SJSA1 (cell line): ENCODE measurements around the gene PASK. TPM values are rescaled to one million over a fixed set of nuclear protein-coding genes. Genes with fewer than 3 reads are reported as not detected.

ENCODE experiments used
- DNase-seq, 2 experiments: peaks; one replicate each; pipeline ENCODE4 v3.0.0-alpha.2; 2015 to 2020; ENCODE audit warnings: low spot score in 2 of 2, low read depth in 1 of 2
- H3K27ac ChIP-seq: fragments of 250-450 bp; sonication (Bioruptor Pico); 2 replicates; pipeline ENCODE4 v1.5.1; 2020; ENCODE audit warnings: mild to moderate bottlenecking, moderate library complexity
- H3K27me3 ChIP-seq: fragments of 250-450 bp; sonication (Bioruptor Pico); replicated peaks from 2 replicates; pipeline ENCODE4 v1.5.1; 2020; ENCODE audit warnings: mild to moderate bottlenecking, moderate library complexity
- H3K36me3 ChIP-seq: fragments of 250-450 bp; sonication (Bioruptor Pico); 2 replicates; pipeline ENCODE4 v1.5.1; 2020; ENCODE audit warnings: mild to moderate bottlenecking
- H3K4me1 ChIP-seq: fragments of 250-450 bp; sonication (Bioruptor Pico); replicated peaks from 2 replicates; pipeline ENCODE4 v1.6.1; 2021; ENCODE audit warnings: mild to moderate bottlenecking
- H3K4me3 ChIP-seq: fragments of 250-450 bp; sonication (Bioruptor Pico); 2 replicates; pipeline ENCODE4 v1.5.1; 2020; ENCODE audit warnings: mild to moderate bottlenecking
- H3K9me3 ChIP-seq: fragments of 250-450 bp; sonication (Bioruptor Pico); replicated peaks from 2 replicates; pipeline ENCODE4 v1.5.1; 2020; ENCODE audit warnings: mild to moderate bottlenecking
- total RNA-seq: library from RNA; depleted of rRNA; stranded (reverse); fragments of >200 nt; shearing (Covaris generic); gene quantifications from 2 replicates; pipeline ENCODE4 v1.2.3, GENCODE V29; 2014

The PASK gene
- total RNA-seq, 1 experiment from 2014 or later: 14.1 TPM

DNA sequence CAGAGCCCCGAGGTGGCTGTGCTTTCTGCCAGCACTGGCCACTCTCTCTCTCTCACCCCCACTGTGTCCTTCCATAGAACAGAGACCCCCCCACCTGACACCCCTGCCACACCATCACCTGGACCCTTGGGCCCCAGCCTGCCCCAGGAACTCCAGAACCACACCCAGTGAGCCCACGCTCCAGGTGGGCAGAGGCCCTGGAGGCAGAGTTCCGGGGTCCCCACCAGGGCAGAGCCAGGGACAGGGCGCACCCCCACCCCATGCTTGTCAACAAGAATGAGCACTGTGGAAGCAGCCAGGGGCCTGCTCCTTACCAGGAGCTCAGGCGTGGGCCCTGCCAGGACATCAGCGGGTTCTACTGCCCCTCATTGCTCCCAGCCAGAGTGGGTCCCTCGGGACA is 14.6 kb downstream of the PASK start:
- Histone ChIP-seq H3K4me1 (peaks cover 32% of the 10 kb centered on the region), H3K27ac (no peak overlapping the region), H3K27me3 (no peaks in the 10 kb centered on the region), H3K36me3 (peaks cover 57% of the 10 kb centered on the region), H3K9me3 (no peaks in the 10 kb centered on the region), H3K4me3 (no peak overlapping the region)
- no peak for DNase-seq

DNA sequence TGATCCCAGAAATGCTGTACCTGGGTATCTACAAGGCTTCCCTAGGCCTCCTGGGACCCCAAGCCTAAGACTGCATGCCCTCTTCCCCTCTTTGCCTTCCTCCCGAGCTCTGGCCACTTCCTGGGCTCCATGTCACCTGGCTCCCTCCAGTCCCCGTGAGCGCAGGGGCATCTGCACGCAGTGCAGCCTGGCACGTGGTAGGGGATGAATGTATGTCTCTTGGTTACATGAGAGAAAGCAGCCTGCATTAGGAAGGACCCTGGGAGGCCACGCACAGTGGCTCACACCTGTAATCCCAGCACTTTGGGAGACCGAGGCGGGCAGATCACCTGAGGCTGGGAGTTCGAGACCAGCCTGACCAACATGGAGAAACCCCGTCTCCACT is 15.8 kb downstream of the PASK start:
- no peak overlapping the region for H3K4me3 ChIP-seq
- no peak for DNase-seq
- H3K4me1 ChIP-seq: peaks cover 19% of the 10 kb centered on the region
- H3K36me3 ChIP-seq: peaks cover 54% of the 10 kb centered on the region
- no peaks in the 10 kb centered on the region for H3K27me3 ChIP-seq
- H3K27ac ChIP-seq: no peak overlapping the region
- no peaks in the 10 kb centered on the region for H3K9me3 ChIP-seq

DNA sequence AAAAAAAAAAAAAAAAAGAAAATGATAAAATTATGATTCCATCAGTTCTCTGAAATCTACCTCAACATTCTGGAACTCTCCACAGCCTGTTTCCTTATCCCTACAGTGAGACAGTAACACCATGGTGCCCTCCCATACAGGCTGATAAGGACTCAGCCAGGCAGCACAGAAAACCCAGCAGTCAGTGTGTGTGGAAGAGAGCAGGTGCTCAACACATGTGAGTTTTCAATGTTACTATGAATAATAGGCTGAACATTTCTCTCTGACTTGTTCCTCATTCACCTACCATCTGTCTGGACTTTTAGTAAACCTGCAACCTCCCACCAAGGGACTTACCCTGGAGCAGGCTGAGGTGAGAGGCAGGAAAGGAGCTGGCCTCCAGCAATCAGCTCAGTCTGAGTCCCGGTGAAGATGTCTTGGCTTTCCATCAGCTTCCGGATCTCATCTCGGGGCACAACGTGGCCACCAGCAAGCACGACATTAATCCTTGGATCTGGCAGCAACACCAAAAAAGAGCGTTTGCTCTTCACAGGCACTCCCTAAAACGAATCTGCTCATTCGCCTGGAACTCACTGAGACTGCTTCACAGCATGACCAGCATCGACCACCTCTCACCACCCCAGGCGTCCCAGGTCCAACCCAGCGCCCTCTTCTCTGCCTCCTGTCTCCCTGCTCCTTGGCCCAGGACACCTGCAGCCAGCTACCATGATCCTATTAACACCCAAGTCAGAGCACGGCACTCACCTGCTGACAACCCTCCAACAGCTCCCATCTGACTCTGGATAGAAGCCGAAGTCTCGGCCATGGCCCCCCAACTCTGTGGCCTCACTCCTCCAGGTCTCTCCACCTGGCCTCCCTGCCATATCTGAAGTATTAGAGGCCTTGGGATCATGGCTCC is 16.5 kb downstream of the PASK start:
- peaks cover 13% of the 10 kb centered on the region for H3K4me1 ChIP-seq
- H3K9me3 ChIP-seq: no peaks in the 10 kb centered on the region
- H3K4me3 ChIP-seq: no peak overlapping the region
- peaks cover 48% of the 10 kb centered on the region for H3K36me3 ChIP-seq
- DNase-seq: no peak
- no peaks in the 10 kb centered on the region for H3K27me3 ChIP-seq
- no peak overlapping the region for H3K27ac ChIP-seq

DNA sequence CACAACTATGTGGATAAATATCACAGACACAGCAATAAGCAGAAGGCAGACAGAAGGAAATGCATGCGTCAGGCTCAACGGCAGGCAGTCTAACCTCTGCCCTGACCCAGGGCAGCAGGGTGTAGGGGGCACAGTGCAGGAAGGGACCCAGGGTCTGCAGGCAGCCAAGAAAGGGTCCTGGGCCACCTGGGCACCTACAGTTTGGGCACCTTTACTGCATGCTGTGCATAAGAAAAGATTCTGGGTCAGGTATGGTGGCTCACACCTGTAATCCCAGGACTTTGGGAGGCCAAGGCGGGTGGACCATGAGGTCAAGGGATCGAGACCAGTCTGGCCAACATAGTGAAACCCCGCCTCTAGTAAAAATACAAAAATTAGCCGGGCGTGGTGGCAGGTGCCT is 17.7 kb downstream of the PASK start:
- Histone ChIP-seq H3K4me3 (no peak overlapping the region), H3K9me3 (no peaks in the 10 kb centered on the region), H3K36me3 (peaks cover 49% of the 10 kb centered on the region), H3K27me3 (no peaks in the 10 kb centered on the region), H3K4me1 (no peaks in the 10 kb centered on the region; the same call in 1 of the 2 replicates), H3K27ac (no peak overlapping the region)
- no peak for DNase-seq

DNA sequence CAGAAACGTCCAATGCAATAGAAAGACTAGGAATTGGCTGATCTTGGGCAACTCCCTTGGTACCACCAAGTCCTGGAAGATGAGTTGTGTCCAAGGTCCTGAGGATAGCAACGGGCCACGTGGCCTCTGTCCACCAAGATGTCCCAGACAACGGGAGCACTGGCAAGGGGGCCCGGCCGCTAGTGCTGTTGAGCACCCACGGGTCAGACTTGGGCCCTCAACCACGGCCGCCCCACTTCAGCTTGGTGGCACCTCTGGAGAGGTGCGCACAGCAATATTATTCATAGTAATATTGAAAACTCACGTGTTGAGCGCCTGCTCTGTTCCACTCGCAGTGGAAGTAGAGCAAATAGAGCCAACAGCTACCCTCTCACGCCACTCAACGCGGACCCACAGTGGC is 19.0 kb downstream of the PASK start:
- H3K9me3 ChIP-seq: no peaks in the 10 kb centered on the region
- no peaks in the 10 kb centered on the region for H3K4me1 ChIP-seq
- DNase-seq: peak in 1 of 2 experiments; percentile 37
- H3K4me3 ChIP-seq: no peak overlapping the region
- no peak overlapping the region for H3K27ac ChIP-seq
- H3K27me3 ChIP-seq: no peaks in the 10 kb centered on the region
- peaks cover 47% of the 10 kb centered on the region for H3K36me3 ChIP-seq

DNA sequence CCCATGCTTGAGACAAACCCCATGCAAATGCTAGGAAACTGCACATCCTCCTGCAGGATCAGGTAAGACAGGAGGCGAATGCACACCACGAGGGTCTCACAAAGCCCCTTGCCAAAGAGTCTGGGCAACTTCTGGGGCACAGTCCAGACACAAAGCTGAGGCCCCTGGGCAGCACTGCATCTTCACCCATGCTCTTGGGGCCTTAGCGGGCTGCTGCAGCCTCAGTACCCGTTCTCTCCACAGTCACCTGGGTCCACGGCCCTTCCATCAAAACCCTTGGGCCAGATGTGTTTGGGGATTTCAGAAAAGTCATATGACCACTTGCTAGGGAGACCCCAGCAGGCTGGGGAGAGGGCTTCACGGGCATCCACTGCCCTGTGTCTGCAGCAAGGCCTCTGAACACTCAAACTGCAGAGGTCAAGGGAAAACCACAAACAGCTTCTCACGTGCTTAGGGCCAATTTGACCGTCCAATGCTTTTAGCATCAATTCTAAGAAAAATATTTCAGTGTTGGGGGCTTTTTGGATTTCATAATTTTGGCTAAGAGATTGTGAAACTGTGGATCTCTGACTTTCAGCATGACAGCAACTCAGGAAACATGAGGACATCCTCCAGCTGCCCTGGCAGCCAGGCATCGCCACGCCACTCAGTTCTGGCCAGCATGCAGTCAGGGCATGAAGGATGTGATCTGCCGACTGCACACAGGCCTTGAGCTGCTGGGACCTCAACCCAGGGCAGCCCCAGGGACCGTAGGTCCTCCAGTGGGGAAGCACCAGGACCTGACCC is 20.0 kb downstream of the PASK start:
- Histone ChIP-seq H3K27me3 (no peaks in the 10 kb centered on the region), H3K36me3 (peaks cover 42% of the 10 kb centered on the region), H3K4me3 (no peak overlapping the region), H3K27ac (no peak overlapping the region), H3K4me1 (no peaks in the 10 kb centered on the region), H3K9me3 (no peaks in the 10 kb centered on the region)
- peak in 1 of 2 experiments; percentile 33 for DNase-seq

DNA sequence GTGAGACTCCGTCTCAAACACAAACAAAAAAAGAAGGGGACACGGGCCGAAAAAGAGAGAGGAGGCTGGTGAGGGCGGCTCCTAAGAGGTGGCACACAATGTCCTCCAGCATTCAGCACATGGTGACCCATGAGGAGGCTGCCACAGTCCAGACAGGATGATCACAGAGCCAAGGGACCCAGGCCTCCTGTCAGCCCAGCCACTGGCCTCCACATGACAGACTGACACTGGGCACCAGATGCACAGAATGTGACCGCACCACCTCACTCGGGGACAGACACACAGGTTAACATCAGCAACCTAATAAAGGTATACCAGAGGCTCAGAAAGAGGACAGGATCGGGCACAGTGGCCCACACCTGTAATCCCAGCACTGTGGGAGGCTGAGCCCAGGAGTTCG is 21.0 kb downstream of the PASK start:
- Histone ChIP-seq H3K4me1 (no peaks in the 10 kb centered on the region), H3K4me3 (no peak overlapping the region), H3K9me3 (no peaks in the 10 kb centered on the region), H3K27me3 (no peaks in the 10 kb centered on the region), H3K27ac (no peak overlapping the region), H3K36me3 (peaks cover 49% of the 10 kb centered on the region)
- DNase-seq: no peak

DNA sequence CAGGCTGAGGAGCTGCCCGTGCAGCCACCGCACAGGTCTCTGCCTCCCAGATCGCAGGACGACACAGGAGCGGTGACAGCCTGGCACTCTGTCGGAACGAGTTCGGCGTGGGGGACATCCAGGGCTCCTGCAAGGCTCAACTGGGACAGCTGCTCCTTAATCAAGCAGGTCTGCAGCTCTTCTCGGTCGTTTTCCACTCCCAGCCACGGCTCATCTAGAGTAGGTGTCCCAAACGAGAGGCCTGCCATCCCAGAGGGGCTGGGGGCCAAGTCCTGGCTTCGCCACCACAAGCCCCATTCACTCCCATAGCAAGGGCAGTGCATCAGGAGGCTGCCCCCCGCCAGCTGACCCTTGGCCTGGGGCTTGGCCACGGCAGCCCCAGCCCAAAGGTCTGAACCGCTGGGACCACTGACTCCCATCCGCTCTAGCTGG is 22.5 kb downstream of the PASK start:
- H3K4me1 ChIP-seq: no peaks in the 10 kb centered on the region
- no peak for DNase-seq
- H3K27me3 ChIP-seq: no peaks in the 10 kb centered on the region
- no peak overlapping the region for H3K4me3 ChIP-seq
- peaks cover 53% of the 10 kb centered on the region for H3K36me3 ChIP-seq
- no peak overlapping the region for H3K27ac ChIP-seq
- no peaks in the 10 kb centered on the region for H3K9me3 ChIP-seq

DNA sequence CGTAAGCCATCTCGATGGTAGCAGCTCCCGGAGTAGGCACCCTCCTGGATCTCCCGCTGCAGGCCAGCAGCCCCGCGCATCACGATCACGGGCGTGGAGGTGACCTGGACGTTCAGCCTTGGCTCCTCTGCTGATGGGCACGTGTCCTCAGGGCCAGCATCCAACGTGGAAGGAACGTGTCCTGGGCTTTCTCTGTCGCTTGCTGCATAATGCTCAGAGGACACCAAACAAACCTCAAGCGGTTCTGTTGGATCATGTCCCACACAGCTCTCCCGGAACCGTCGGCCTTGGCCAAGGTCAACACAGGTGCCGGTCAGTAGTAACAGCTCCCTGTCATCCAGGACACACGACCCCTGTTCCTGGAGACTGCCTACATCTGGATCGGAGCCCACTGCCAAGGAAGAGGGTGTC is 23.1 kb downstream of the PASK start:
- no peak for DNase-seq
- no peaks in the 10 kb centered on the region for H3K4me1 ChIP-seq
- H3K9me3 ChIP-seq: no peaks in the 10 kb centered on the region
- H3K27ac ChIP-seq: no peak overlapping the region
- H3K4me3 ChIP-seq: no peak overlapping the region
- peaks cover 55% of the 10 kb centered on the region for H3K36me3 ChIP-seq
- H3K27me3 ChIP-seq: no peaks in the 10 kb centered on the region

DNA sequence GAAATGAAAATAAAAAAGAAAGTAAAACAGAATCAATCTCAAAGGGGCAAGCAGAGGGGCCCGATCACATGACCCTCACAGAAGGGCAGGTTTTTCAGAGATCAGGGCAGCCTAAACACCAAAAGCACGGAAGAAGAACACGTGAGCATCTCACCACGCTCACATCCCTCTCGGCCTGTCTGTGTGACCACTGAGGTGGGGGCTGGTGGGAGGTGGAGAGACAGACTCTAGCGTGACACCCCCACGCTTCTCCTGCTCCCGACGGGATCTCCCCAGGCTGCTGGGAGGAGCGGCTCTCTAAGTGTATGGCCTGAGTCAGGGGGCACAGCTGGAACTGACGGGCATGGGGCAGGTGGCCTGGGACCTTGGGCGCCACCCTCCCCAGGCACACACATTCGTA is 23.6 kb downstream of the PASK start:
- no peak for DNase-seq
- Histone ChIP-seq H3K4me3 (no peak overlapping the region), H3K27me3 (no peaks in the 10 kb centered on the region), H3K36me3 (peaks cover 61% of the 10 kb centered on the region), H3K27ac (no peak overlapping the region), H3K4me1 (no peaks in the 10 kb centered on the region), H3K9me3 (no peaks in the 10 kb centered on the region)

DNA sequence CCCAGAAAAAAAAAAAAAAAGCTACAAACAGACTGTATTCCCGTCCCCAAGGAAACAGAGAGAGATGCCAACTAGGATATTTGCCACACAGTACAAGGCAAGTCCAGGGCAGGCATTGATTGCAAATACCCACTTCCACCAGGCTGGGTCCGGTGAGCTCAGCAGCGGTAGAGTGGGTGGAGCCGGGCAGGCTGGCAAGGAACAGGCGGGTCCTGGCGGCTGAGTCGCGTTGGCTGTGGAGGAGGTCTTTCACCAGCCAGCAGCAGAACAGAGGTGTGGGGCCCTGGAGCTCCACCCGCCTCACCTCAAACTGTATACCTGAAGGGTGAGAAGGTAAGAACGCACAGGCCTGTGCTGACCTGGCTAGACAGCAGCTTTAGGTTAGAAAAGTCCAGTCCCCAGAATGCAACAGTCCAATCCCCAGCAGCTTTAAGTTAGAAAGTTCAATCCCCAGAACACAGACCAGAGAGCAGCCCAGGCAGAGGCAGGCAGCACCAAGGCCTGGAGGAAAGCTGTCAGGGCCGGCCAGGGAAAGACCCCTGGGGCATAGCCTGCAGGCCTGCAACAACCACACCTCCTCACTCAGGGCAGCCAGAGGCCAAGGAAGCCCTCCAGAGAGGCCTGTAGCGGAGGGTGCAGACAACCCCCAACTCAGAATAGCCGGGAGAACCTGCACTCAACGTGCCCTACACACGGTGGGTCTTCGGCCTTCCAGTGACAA is 25.3 kb downstream of the PASK start:
- Histone ChIP-seq H3K4me1 (no peaks in the 10 kb centered on the region), H3K27me3 (no peaks in the 10 kb centered on the region), H3K9me3 (no peaks in the 10 kb centered on the region), H3K36me3 (peaks cover 60% of the 10 kb centered on the region), H3K4me3 (no peak overlapping the region), H3K27ac (no peak overlapping the region)
- no peak for DNase-seq

DNA sequence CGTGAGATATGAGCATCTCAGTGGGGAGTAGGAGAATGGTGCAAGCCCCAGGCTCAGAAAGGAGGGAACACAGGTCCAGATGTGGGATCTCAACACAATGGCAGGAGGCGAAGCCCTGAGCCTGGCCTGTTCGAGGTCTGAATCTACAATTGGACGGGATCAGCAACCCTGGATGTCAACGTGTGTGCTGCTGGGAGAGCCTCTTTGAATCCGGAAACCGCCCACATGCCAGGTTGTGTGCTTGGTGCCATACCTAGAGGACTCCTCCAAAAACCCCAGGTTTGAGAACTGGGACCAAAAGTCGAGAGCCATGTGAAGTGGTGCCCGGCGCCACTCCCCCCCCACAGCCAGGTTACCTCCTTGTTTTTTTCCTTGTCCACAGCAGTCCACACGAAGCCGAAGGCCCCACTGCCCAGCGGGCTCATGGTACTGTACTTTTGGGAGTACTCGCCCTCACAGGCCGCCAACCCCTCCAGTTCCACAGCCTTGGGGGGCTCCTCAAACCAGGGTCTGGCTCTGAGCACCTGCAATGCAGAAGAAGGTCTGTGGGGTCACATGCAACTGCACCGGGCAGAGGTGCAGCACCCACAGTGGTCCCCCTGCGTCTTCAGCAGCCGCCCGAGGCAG is 26.8 kb downstream of the PASK start:
- no peaks in the 10 kb centered on the region for H3K9me3 ChIP-seq
- no peak overlapping the region for H3K27ac ChIP-seq
- no peak for DNase-seq
- no peak overlapping the region for H3K4me3 ChIP-seq
- no peaks in the 10 kb centered on the region for H3K27me3 ChIP-seq
- peaks cover 60% of the 10 kb centered on the region for H3K36me3 ChIP-seq
- H3K4me1 ChIP-seq: no peaks in the 10 kb centered on the region

DNA sequence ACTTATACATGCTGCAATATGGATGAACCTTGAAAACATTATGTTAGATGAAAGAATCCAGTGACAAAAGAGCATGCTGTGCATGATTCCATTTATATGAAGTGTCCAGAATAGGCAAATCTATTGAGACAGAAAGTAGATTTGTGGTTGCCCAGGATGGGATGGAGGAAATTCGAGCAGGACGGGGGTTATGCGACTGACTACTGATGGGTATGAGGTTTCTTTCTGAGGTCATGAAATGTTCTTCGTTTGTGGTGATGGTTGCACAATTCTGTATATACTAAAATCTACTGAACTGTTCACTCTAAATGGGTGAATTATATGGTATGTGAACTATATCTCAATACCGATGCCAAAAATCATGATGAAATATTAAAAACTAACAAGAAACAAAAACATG is 28.3 kb downstream of the PASK start:
- H3K9me3 ChIP-seq: no peaks in the 10 kb centered on the region
- no peak for DNase-seq

More for the DNA sequence above, 28.3 kb downstream of the PASK start:
- Histone ChIP-seq H3K27me3 (no peaks in the 10 kb centered on the region), H3K27ac (no peak overlapping the region), H3K36me3 (peaks cover 46% of the 10 kb centered on the region), H3K4me1 (no peaks in the 10 kb centered on the region), H3K4me3 (no peak overlapping the region)
